ENCODE results near the gene C1S. TPM values are rescaled to one million over a fixed set of nuclear protein-coding genes. Genes with fewer than 3 reads are reported as not detected.
A peak's percentile ranks its signal among the peaks of the same experiment; 100 is the strongest.

The C1S gene
- total RNA-seq, 2 donors from 2014 or later = 114 to 232 TPM

- no peaks in the 10 kb centered on the region for H3K9me3 ChIP-seq
- TF ChIP-seq CTCF (IDR thresholded peaks at IDR 0.05) = no peak
- H3K27me3 ChIP-seq = no peaks in the 10 kb centered on the region
- peak; percentile 58 for DNase-seq (ENCODE audit: low spot score)
- H3K4me3 ChIP-seq = peak overlapping the region; percentile 67 to 86
- peaks cover 0 to 24% of the 10 kb centered on the region in 2 donors for H3K4me1 ChIP-seq
- H3K27ac ChIP-seq = peak overlapping the region; percentile 89 to 92
- no peaks in the 10 kb centered on the region for H3K36me3 ChIP-seq
Observed at GRCh38 chr12:7017870-7018349, 42.6 kb upstream of the C1S start.

- DNase-seq (ENCODE audit: low spot score) = peak; percentile 99
- peak; percentile 91 to 92 for TF ChIP-seq CTCF (IDR thresholded peaks at IDR 0.05)
- Histone ChIP-seq H3K9me3 (no peaks in the 10 kb centered on the region), H3K27ac (peak within 1 kb of the TSS; percentile 89 to 92), H3K4me1 (peaks cover 0 to 24% of the 10 kb centered on the region in 2 donors), H3K4me3 (peak within 1 kb of the TSS; percentile 67 to 86), H3K36me3 (no peaks in the 10 kb centered on the region), H3K27me3 (no peaks in the 10 kb centered on the region)
Observed at GRCh38 chr12:7018350-7019042, 42.0 kb upstream of the C1S start, which contains the start of gene LPCAT3. TSS of gene LPCAT3 (minus strand) at chr12:7018476. CDS start at chr12:7018424, 52 bp downstream.

GRCh38 chr12:7019043-7019569, 41.4 kb upstream of the C1S start:
- no peaks in the 10 kb centered on the region for H3K27me3 ChIP-seq
- H3K9me3 ChIP-seq = no peaks in the 10 kb centered on the region
- peak overlapping the region; percentile 89 to 92 for H3K27ac ChIP-seq
- H3K4me3 ChIP-seq = peak overlapping the region; percentile 67 to 86
- H3K36me3 ChIP-seq = no peaks in the 10 kb centered on the region
- no peak for DNase-seq (ENCODE audit: low spot score)
- peaks cover 0 to 24% of the 10 kb centered on the region in 2 donors for H3K4me1 ChIP-seq
- TF ChIP-seq CTCF (IDR thresholded peaks at IDR 0.05) = peak in 1 of 2 donors; percentile 5

GRCh38 chr12:7021956-7022355, 38.6 kb upstream of the C1S start:
- Histone ChIP-seq H3K4me1 (peaks cover 0 to 15% of the 10 kb centered on the region in 2 donors), H3K27ac (no peak overlapping the region), H3K27me3 (no peaks in the 10 kb centered on the region), H3K4me3 (no peak overlapping the region), H3K9me3 (no peaks in the 10 kb centered on the region), H3K36me3 (no peaks in the 10 kb centered on the region)
- no peak for DNase-seq (ENCODE audit: low spot score)
- TF ChIP-seq CTCF (IDR thresholded peaks at IDR 0.05) = no peak

- Histone ChIP-seq H3K27ac (no peak overlapping the region), H3K27me3 (no peaks in the 10 kb centered on the region), H3K9me3 (no peaks in the 10 kb centered on the region), H3K36me3 (no peaks in the 10 kb centered on the region), H3K4me1 (peaks cover 0 to 6% of the 10 kb centered on the region in 2 donors), H3K4me3 (no peak overlapping the region)
- TF ChIP-seq CTCF (IDR thresholded peaks at IDR 0.05) = no peak
- DNase-seq (ENCODE audit: low spot score) = no peak
Observed at GRCh38 chr12:7023114-7023513, 37.4 kb upstream of the C1S start.
